ENCODE measurements around the gene KLHL30.

Gene KLHL30

GRCh38 chr2:238131761-238132462, 6.6 kb upstream of the KLHL30 start:
- no peak for DNase-seq

GRCh38 chr2:238132463-238133450, 5.7 kb upstream of the KLHL30 start:
- no peak for DNase-seq

- no peak for DNase-seq
Observed at GRCh38 chr2:238133499-238134392, 4.7 kb upstream of the KLHL30 start.

GRCh38 chr2:238134393-238134785, 4.1 kb upstream of the KLHL30 start:
- no peak for DNase-seq

GRCh38 chr2:238135601-238136150, 2.8 kb upstream of the KLHL30 start:
- DNase-seq = no peak

GRCh38 chr2:238136820-238137537, 1.5 kb upstream of the KLHL30 start:
- DNase-seq = no peak

DNA sequence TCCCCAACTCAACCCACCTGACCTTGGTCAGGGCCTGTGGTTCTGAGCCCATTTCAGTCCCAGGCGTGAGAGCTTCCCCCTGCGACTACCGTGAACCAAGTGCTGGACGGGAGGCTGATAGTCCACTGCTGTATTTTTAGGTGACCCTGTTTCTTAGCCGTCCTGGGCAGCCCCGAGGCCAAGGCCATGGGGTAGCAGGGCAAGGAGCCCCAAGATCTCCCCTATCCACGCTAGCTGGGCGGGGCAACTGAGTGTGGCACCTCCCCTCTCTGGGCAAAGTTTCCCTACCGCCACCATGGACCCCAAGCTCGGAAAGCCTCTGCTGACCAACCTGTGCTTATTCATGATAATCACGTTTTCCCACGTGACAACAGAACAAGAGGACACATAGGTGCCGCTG, 583 bp upstream of the KLHL30 start:
- no peak for DNase-seq

DNA sequence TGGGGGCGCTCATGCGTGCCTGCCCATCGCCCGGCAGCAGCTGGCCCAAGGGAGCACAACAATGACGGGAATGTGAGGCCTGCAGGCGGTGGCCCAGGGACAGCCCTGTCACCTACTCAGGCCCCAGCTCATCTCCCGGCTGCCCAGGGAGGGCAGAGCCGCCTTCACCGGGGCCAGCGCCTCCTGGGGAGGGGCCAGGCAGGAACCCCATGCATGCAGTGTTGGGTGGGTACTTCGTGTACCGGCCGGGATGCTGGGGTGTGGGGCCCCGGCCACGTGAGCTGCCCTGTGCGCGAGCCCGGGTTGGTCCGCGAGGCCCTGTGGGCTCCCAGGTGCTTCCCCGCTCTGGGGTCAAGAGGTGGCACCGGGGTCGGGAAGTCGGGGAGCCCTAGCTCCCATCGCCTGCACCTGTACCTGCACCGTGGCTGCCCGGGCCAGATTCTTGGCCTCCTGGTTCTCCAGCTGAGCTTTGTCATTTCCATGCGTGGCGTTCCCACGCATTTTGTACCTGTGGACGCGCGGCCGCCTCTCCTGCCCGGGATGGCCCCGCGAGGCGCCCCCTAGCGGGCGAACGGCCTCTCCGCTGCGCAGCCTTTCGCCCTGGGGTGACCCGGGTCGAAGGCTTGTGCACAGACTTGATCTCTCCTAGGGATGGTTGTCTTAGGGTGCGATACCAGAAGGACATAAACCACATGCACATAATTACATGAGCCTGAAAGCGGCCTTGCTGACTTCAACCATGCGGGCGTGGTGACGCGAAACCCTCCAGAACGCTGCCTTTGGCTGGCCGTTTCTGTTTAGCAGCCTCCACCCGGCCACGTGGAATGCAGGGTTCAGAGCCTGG, 950 bp downstream of the KLHL30 start:
- DNase-seq = no peak

GRCh38 chr2:238140040-238140439, 1.6 kb downstream of the KLHL30 start:
- no peak for DNase-seq

GRCh38 chr2:238140721-238141540, 2.5 kb downstream of the KLHL30 start:
- no peak for DNase-seq

DNA sequence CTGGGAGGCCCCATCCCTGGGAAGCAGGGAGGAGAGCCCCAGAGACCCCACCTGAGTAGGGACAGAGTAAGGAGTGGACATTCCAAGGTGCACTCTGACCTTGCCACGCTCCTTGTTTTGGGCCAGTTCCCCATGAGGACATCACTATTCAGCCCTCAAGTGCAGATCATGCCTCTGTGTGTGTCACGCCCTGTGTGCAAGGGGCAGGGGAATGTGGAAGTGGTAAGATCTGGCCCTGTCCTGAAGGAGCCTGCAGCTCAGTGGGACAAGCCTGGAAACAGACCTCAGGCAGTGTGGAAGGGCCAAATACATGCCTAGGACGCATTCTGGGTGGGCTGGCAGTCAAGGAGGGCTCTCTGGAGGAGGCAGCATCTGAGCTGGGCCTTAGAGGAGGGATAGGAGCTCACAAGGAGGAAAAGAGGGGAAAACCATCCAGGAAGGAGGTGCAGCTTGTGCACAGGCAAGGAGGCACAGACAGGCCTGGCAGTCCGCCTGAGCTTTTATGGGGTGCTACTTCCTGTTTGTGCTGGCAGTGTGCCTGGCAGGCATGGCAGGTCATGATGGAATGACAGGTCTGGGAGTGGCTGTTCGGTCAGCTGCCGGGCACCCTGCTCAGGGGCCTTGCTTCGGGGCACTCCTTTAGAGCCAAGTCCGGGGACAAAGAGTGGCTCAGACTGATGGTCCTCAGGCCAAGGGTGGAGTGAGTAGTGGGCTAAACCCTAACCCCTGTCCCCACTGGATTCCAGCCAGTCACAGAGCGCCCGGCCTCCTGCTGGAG, 3.3 kb downstream of the KLHL30 start:
- DNase-seq = no peak

GRCh38 chr2:238142382-238143205, 4.1 kb downstream of the KLHL30 start:
- no peak for DNase-seq

- DNase-seq = no peak
Observed at GRCh38 chr2:238143239-238143951, 4.9 kb downstream of the KLHL30 start.

- DNase-seq = no peak
Observed at GRCh38 chr2:238144262-238144661, 5.8 kb downstream of the KLHL30 start.

GRCh38 chr2:238145046-238145445, 6.6 kb downstream of the KLHL30 start:
- no peak for DNase-seq

GRCh38 chr2:238145851-238146250, 7.4 kb downstream of the KLHL30 start:
- no peak for DNase-seq

DNA sequence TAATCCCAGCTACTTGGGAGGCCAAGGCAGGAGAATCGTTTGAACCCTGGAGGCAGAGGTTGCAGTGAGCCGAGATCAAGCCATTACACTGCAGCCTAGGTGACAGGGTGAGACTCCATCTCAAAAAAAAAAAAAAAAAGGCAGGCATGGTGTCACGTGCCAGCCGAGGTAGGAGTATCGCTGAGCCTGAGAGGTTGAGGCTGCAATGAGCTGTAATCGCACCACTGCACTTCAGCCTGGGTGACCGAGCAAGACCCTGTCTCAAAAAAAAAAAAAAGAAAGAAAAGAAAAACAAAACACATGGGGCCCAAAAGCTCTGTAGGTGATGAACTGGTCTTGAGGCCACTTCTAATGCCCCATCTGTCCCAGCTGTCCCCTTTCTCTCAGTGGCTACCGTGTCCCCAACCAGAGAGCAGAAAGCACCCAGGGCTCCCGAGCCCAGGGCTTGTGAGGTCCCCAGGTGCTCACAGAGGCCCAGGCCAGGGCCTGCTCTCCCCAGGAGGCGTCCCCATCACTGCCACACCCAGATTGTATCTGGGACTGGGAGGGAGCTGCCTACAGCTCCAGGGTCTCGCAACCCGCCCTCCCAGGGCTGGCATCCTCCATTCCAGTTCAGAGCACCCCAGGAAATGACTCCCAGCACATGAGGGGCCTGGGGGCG, 8.5 kb downstream of the KLHL30 start:
- no peak for DNase-seq
